Stimulated activated CD8-positive, alpha-beta memory T cell treated with anti-CD3 and anti-CD28 coated beads, Interleukin-7, amount 100 ng/mL, for 4 hours (primary cell): ENCODE results near the gene PPP1R13B.
"Not testable (repeated sequence)": the region's sequence is repeated elsewhere in the genome, so short reads cannot be mapped to it uniquely, and the experiment has no call there.

Experiments used
- DNase-seq, 2 donors: peaks; one replicate each; pipeline ENCODE4 v3.0.0-alpha.2; 2020; ENCODE audit warnings: low read depth in 2 of 2

The PPP1R13B gene, protein sequence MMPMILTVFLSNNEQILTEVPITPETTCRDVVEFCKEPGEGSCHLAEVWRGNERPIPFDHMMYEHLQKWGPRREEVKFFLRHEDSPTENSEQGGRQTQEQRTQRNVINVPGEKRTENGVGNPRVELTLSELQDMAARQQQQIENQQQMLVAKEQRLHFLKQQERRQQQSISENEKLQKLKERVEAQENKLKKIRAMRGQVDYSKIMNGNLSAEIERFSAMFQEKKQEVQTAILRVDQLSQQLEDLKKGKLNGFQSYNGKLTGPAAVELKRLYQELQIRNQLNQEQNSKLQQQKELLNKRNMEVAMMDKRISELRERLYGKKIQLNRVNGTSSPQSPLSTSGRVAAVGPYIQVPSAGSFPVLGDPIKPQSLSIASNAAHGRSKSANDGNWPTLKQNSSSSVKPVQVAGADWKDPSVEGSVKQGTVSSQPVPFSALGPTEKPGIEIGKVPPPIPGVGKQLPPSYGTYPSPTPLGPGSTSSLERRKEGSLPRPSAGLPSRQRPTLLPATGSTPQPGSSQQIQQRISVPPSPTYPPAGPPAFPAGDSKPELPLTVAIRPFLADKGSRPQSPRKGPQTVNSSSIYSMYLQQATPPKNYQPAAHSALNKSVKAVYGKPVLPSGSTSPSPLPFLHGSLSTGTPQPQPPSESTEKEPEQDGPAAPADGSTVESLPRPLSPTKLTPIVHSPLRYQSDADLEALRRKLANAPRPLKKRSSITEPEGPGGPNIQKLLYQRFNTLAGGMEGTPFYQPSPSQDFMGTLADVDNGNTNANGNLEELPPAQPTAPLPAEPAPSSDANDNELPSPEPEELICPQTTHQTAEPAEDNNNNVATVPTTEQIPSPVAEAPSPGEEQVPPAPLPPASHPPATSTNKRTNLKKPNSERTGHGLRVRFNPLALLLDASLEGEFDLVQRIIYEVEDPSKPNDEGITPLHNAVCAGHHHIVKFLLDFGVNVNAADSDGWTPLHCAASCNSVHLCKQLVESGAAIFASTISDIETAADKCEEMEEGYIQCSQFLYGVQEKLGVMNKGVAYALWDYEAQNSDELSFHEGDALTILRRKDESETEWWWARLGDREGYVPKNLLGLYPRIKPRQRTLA

GRCh38 chr14:103847451-103848174 lies at the start of gene PPP1R13B:
PPP1R13B (minus strand) TSS chr14:103847575; CDS start chr14:103847307, 268 bp downstream.
- DNase-seq, result peak; percentile 83 to 94

GRCh38 chr14:103896578-103896977 lies 49.2 kb upstream of the PPP1R13B start:
- DNase-seq, result no peak

- no peak for DNase-seq
Observed at GRCh38 chr14:103894723-103895059, 47.3 kb upstream of the PPP1R13B start.

DNA sequence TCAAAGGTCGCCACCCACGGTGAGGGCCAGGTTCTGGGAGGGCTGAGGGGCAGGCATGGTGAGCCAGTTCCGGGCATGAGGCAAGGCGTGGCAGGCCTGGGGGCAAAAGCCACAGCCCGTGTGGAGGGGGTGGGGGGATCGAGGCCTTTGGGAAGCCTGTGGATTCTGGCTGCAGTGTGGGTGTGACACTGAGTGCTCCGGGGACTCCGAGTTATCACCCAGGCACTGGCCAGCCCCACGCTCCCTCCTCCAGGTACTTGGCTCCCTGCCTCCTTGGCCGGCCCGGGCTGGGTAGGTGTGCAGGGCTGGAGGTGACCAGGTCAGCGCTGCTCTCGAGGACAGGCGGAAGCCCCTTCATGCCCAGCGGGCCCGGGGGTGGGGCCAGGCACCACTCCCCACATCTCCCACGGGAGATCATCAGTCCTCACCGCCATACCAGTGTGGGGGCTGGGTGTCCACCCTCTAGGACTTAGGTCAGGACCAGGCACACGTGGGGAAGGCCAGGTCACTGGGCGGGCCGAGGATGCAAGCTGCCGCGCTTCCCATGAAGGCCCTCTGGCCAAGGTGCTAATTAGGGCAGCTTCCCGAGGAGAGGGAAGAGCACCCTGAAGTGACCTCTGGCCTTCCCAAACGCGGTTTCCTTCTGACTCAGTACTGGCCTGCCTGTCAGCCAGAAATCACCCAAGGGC lies 46.8 kb upstream of the PPP1R13B start:
- DNase-seq, result no peak

GRCh38 chr14:103892247-103892646 lies 44.9 kb upstream of the PPP1R13B start:
- no peak for DNase-seq

- no peak for DNase-seq
Observed at GRCh38 chr14:103891667-103892215, 44.4 kb upstream of the PPP1R13B start.

DNA sequence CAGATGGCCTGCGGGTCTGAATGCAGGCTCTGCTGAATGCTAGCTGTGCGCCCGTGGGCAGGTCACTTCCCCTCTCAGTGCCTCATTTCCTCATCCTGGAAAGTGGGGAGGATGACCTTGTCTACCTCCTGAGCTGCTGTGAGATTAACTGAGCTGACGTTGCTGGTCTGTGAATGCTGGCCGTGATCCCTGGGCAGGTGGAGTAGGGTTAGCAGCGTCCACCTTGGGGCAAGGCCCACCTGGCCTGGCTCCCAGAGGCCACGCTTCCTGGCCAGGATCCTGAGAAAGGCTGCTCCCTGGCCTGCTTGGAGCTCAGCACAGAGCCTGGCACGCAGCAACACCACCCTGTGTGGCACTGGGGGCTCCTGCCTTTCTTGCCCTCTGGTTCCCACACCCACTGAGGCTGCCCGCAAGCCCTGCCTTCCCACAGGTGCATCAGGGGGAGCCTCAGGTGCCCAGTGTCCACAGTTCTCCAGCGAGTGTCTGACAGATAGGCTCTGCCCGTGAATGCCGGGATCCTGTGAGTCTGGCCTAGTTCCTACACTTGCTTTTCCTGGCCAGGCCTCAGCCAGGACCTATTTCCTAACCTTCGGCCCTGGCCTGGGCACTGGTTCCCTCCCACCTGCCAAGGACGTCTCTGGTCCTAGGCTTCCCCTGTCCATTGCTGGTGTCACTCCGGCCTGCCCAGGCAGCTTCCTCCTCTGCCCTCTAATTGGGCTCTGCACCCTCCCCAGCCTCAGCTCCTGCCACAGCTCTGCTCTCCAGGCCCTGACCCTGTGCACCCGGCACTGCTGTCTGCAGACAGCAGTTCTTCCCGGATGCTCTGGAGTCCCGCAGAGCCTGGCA lies 43.7 kb upstream of the PPP1R13B start:
- no peak for DNase-seq

GRCh38 chr14:103890052-103890371 lies 42.6 kb upstream of the PPP1R13B start:
- no peak for DNase-seq

DNA sequence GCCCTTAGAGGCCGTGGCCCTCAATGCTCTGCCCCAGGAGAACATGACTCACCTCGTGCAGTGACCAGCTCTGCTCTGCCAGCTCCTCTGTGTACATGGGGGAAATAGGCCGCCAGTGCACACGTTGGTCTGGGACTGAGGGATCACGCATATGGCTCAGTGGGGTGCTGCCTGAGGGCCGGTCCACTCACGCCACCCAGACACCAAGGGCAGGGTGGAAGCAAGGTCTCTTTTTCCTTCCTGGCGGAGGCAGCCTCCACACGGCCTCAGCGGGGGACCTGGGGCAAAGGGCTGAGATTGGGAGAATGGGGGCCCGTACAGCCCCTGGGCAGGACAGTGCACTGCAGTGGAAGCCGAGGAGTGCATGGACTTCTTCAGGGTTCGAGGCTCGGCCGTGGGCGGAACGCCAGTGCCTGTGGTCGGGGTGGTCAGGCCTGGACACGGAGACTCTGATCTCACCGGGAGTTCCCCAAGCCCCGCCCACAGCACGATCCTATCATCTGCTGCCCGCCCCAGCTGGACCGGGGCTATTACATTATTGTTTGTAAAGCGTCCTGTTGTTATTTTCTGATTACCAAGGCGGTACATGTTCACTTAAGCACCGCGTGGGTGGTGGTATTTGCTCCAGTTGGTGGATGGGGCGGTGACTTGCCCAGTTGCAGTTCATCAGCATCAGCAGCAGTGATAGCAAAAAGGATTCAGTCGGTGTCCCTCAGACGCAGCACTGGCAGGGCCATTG lies 42.1 kb upstream of the PPP1R13B start:
- no peak for DNase-seq

DNA sequence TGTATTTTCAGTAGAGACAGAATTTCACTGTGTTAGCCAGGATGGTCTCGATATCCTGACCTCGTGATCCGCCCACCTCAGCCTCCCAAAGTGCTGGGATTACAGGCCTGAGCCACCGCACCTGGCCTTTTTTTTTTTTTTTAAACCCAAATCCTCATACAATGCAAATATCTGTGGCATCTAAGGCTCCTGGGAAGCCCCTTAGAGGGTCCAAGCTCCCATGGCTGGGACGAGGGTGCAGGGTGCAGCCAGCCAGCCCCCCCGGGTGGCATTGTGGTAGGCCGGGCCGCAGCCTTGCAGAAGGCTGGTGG lies 41.6 kb upstream of the PPP1R13B start:
- not testable (repeated sequence) for DNase-seq

DNA sequence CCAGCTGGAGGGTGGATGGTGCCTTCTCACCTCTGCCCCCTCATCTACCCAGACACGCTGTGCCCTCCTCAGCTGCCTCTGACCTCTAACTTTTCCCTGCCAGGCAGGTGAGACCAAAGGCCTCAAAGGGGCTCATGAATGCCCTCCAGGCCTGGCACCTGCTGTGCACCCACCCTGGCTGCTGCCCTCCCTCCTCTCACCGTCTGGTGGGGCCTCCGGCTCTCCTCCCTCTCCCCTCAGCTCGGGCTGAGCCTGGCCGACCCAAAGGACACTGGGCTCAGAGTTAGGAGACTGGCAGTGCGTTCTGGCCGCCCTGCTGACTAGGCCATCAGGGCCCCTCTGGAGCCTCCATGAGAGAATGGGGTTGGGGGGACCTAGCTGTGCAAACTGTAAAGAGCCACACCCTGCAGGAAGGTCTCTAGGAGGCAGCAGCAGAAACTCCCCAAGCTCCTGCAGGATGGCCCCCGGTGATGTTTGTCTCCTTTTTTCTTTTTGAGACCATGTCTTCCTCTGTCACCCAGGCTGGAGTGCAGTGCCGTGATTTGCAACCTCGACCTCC lies 40.3 kb upstream of the PPP1R13B start:
- DNase-seq, result no peak

- no peak for DNase-seq
Observed at GRCh38 chr14:103887170-103887501, 39.8 kb upstream of the PPP1R13B start.

- DNase-seq, result no peak
Observed at GRCh38 chr14:103886304-103887169, 39.2 kb upstream of the PPP1R13B start.

- no peak for DNase-seq
Observed at GRCh38 chr14:103885509-103885932, 38.1 kb upstream of the PPP1R13B start.

DNA sequence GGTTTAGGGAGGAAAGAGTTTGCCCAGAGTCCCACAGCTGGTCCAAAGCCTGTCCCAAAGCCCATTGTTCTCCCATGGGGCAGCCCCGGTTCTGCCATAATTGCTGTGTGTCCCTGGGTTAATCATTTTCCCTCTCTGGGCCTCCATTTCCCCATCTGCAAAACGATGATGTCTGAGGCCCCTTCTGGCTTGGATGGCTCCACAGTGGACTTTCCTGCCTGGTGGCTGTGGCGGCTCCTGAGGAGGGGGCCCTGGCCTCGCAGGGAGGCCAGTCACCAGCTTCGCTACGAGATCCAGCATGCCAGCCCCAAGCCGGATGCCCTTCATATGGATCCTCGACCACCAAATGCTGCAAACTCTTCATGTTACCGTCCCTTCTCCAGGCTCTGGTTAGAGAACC lies 37.5 kb upstream of the PPP1R13B start:
- DNase-seq, result no peak

GRCh38 chr14:103883263-103883523 lies 35.8 kb upstream of the PPP1R13B start:
- DNase-seq, result no peak

DNA sequence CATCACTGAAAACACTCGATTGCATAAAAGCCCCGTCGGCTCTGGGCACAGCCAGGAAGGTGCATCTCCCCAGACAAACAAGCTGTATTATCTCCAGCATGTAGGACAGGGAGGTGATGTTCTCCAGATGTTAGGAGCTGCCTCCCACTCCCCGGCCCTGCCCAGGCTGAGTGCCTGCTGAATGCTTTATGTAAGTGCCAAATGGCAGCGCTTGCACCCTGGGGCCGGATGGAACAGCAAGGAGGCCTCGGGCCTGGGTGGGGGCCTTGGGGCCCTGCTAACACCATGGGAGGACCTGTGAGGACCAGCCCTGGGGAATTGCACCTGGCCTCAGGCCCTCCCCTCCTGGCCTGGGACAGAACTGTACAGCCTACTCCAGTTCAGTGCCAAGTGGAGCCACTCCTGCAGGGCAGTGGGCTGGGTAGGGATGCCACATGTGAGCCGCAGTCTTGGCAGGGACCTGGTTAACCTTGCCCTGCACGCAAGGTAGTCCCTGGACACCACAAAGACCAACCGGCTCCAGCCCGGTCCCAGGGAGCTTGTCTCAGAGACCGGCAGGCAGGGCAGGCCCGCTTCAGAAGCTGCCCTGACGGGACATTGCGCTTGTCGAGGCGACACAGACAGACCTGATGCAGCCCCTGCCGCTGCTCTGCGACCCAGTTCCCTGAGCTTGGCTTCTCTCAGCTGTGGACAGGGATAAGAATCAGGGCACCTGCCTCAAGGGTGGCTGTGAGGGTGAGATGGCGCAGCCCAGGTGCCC lies 35.3 kb upstream of the PPP1R13B start:
- DNase-seq, result no peak
